Vagina (tissue), 2 donors: ENCODE results near the gene DNAJA3.

Experiments
- POLR2A ChIP-seq, 2 donors: fragments of 450-650 bp; IDR thresholded peaks; one replicate each; pipeline ENCODE4 v1.6.1; 2017; ENCODE audit warnings: antibody characterized with exemption in 2 of 2, mild to moderate bottlenecking in 2 of 2, moderate library complexity in 2 of 2
- TF ChIP-seq, protein P1 (sequence below), 3 experiments: fragments of 450-650 bp in 2 of 3; fragments of 200-600 bp in 1 of 3; sonication (generic) in 1 of 3; IDR thresholded peaks; one replicate each; pipeline ENCODE4 v1.5.1; 2017 to 2019; ENCODE audit warnings: antibody characterized with exemption in 3 of 3, mild to moderate bottlenecking in 2 of 3, moderate library complexity in 2 of 3

DNA sequence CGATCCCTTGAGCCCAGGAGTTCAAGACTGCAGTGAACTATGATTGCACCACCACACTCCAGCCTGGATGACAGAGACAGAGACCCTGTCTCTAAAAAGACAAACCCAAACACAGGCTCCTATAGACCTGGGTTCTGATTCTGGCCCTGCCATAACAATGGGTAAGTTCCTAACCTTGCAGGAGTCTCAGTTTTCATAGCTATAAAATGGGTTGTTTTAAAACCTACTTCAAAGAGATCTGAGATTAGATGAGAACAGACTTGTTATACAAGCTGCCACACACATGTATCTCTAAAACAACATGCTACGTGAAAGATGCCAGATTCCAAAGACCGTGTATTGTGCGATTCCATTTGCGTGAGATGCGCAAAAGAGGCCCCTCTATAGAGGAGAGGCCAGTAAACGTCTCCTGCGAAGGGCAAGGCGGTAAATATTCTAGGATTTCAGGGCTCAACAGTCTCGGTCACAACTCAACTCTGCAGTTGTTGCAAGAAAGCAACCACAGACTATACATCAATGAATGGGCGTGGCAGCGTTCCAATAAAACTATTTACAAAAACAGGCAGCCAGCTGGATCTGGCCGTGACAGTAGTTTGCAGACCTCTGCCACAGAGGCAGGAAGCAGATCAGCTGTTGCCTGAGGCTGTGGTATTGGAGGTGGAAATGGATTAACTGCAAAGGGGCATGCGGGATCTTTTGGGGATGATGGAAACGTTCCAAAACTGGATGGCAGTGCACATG is 15.2 kb upstream of the DNAJA3 start:
- TF ChIP-seq, protein P1, sequence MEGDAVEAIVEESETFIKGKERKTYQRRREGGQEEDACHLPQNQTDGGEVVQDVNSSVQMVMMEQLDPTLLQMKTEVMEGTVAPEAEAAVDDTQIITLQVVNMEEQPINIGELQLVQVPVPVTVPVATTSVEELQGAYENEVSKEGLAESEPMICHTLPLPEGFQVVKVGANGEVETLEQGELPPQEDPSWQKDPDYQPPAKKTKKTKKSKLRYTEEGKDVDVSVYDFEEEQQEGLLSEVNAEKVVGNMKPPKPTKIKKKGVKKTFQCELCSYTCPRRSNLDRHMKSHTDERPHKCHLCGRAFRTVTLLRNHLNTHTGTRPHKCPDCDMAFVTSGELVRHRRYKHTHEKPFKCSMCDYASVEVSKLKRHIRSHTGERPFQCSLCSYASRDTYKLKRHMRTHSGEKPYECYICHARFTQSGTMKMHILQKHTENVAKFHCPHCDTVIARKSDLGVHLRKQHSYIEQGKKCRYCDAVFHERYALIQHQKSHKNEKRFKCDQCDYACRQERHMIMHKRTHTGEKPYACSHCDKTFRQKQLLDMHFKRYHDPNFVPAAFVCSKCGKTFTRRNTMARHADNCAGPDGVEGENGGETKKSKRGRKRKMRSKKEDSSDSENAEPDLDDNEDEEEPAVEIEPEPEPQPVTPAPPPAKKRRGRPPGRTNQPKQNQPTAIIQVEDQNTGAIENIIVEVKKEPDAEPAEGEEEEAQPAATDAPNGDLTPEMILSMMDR (IDR thresholded peaks at IDR 0.05) = no peak
- no peak for TF ChIP-seq POLR2A (IDR thresholded peaks at IDR 0.05)
